Gastroesophageal sphincter (tissue), 3 donors: ENCODE measurements around the gene TALDO1.

Source experiments
- CTCF ChIP-seq, 4 experiments: fragments of 200-600 bp in 2 of 4; fragments of 450-650 bp in 2 of 4; sonication (generic) in 1 of 4; IDR thresholded peaks; one replicate each; pipeline ENCODE4 v1.5.1; 2017 to 2019; ENCODE audit warnings: antibody characterized with exemption in 4 of 4, mild to moderate bottlenecking in 2 of 4, moderate library complexity in 2 of 4
- EP300 ChIP-seq: sonication (generic); formaldehyde crosslinking; IDR thresholded peaks from one replicate; pipeline ENCODE4 v1.6.1; 2017; ENCODE audit warnings: antibody characterized with exemption, mild to moderate bottlenecking
- POLR2A ChIP-seq, 2 donors: fragments of 450-650 bp; IDR thresholded peaks; one replicate each; pipeline ENCODE4 v1.6.1; 2017; ENCODE audit warnings: antibody characterized with exemption in 2 of 2, mild to moderate bottlenecking in 2 of 2, moderate library complexity in 1 of 2
- POLR2AphosphoS5 ChIP-seq: sonication (generic); formaldehyde crosslinking; IDR thresholded peaks from one replicate; pipeline ENCODE4 v1.6.1; 2017; ENCODE audit warnings: antibody characterized with exemption

- TF ChIP-seq POLR2A (IDR thresholded peaks at IDR 0.05): peak; percentile 86 to 91
- peak in 2 of 4 experiments; percentile 4 to 23 for TF ChIP-seq CTCF (IDR thresholded peaks at IDR 0.05)
- TF ChIP-seq POLR2AphosphoS5: peak; percentile 46
- no peak for TF ChIP-seq EP300
Observed at GRCh38 chr11:777288-778255, 30.3 kb downstream of the TALDO1 start, which contains the start of gene GATD1.
